ENCODE results near the gene PTPRH. TPM values are rescaled to one million over a fixed set of nuclear protein-coding genes. Genes with fewer than 3 reads are reported as not detected.
A peak's percentile ranks its signal among the peaks of the same experiment; 100 is the strongest.

PTPRH gene
- total and polyA plus RNA-seq, 9 of the 15 experiments (the other 6 are each of a cell fraction or from before 2014, with no cell fraction given): 0.87 to 34.3 (median 22.7) TPM

DNA sequence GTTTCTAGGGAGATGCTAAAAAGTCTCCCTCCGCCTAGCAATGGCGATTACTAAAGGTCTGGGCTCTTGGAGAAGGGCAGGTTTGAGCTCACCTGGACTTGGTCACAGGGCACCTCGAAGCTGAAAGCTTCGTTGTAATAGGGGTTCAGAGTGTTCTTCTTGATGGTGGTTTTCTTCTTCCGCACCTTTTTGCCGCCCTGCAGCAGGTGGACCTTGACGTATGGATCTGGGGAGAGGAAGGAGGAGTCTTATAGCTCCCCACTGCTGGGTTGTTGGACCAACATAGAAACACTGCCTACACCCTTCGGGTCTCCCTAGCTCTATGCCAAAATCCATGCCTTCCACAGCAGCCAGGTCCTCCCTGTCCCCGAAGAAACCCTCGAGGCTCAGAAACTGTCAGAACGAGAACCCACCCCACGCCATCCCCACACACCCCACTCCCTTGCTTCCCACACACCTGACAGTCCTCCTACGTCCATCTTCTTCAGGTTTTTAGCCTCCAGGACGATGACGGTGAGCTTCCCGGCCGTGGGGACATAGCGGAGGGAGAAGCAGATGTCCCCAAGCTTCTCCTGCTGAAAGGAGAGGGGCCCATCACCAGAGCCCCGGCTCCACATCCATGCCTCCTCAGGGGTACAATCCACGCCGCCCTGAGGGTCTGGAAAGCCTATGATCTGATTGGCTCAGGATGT is 34.7 kb downstream of the PTPRH start:
- Histone ChIP-seq H3K79me2 (ENCODE audit: control insufficient read depth, insufficient read depth, low read length) (no peaks in the 10 kb centered on the region; the same call in 2 of the 3 replicates), H3K36me3 (ENCODE audit: control insufficient read depth, insufficient read depth, low read length) (no peaks in the 10 kb centered on the region), H3K27ac (ENCODE audit: extremely low read depth, low read depth, low read length) (peak overlapping the region; percentile 75), H3K4me1 (replicated peaks in 1 of 2; ENCODE audit: control insufficient read depth in 2 of 2, insufficient read depth in 2 of 2, low read length in 2 of 2) (peaks cover 32 to 48% of the 10 kb centered on the region in 2 experiments), H3K9me3 (replicated peaks; ENCODE audit: control insufficient read depth, insufficient read depth, low read depth, low read length) (no peaks in the 10 kb centered on the region), H3K9ac (ENCODE audit: insufficient read depth in 1 of 2, low read depth in 2 of 2, low read length in 2 of 2) (peak overlapping the region; percentile 72 to 94), H3K4me3 (peak overlapping the region; percentile 60), H3K27me3 (ENCODE audit: control insufficient read depth in 2 of 2, insufficient read depth in 2 of 2, low read length in 2 of 2) (no peaks in the 10 kb centered on the region), H4K20me1 (replicated peaks; ENCODE audit: control insufficient read depth, insufficient read depth, low read length) (peaks cover 6% of the 10 kb centered on the region; the same call in 1 of the 2 replicates), H3K4me2 (ENCODE audit: insufficient read depth, low read length) (peak overlapping the region; percentile 88), H3K9me1 (ENCODE audit: control insufficient read depth, insufficient read depth, low read length) (no peaks in the 10 kb centered on the region), H2AFZ (ENCODE audit: low read depth, low read length) (peak overlapping the region; percentile 95)
- ChIA-PET POLR2A (interaction anchor here (0.5 to 2.7 kb wide), 12 partner anchors 8 to 279 kb away, joined by 3 to 19 read pairs (median 4); partner anchors contain the start of genes DNAAF3, PPP6R1, PTPRH and UBE2S), CTCF (ENCODE audit: low intra/inter-chr PET ratio) (no interaction called here)
- FAIRE-seq: no peak
- in situ Hi-C loops (cut with MboI): loop anchor here (25.0 kb wide), 1 partner anchor 963 kb away; the partner anchor contains the start of gene ZNF444
- TSS peak; percentile 76 for BruUV-seq (replicated peaks)
- peak; percentile 5 for ATAC-seq
- 0% methylated on average over 17 of the region's 21 CpGs for WGBS (ENCODE audit: insufficient coverage, low coverage, missing lambda C conversion rate)
- DNase-seq (ENCODE audit: extremely low read depth in 1 of 4, low spot score in 3 of 4): peak in 1 of 4 experiments; percentile 21
- intact Hi-C loops (cut with micrococcal nuclease): no loop called here
- TF ChIP-seq RBBP5 (IDR thresholded peaks at IDR 0.05; ENCODE audit: borderline replicate concordance, insufficient read depth, low read length, poor library complexity, severe bottlenecking): peak; percentile 2
- TF ChIP-seq BRF1 (IDR thresholded peaks at IDR 0.05; ENCODE audit: borderline replicate concordance, extremely low read depth, insufficient read length): no peak
- TF ChIP-seq SRSF3 (IDR thresholded peaks at IDR 0.05; ENCODE audit: insufficient read depth, low read length): no peak
- TF ChIP-seq ARID2 (IDR thresholded peaks at IDR 0.05): no peak
- no peak for TF ChIP-seq RB1 (IDR thresholded peaks at IDR 0.05; ENCODE audit: low read depth)
- TF ChIP-seq, protein P1, sequence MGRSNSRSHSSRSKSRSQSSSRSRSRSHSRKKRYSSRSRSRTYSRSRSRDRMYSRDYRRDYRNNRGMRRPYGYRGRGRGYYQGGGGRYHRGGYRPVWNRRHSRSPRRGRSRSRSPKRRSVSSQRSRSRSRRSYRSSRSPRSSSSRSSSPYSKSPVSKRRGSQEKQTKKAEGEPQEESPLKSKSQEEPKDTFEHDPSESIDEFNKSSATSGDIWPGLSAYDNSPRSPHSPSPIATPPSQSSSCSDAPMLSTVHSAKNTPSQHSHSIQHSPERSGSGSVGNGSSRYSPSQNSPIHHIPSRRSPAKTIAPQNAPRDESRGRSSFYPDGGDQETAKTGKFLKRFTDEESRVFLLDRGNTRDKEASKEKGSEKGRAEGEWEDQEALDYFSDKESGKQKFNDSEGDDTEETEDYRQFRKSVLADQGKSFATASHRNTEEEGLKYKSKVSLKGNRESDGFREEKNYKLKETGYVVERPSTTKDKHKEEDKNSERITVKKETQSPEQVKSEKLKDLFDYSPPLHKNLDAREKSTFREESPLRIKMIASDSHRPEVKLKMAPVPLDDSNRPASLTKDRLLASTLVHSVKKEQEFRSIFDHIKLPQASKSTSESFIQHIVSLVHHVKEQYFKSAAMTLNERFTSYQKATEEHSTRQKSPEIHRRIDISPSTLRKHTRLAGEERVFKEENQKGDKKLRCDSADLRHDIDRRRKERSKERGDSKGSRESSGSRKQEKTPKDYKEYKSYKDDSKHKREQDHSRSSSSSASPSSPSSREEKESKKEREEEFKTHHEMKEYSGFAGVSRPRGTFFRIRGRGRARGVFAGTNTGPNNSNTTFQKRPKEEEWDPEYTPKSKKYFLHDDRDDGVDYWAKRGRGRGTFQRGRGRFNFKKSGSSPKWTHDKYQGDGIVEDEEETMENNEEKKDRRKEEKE (IDR thresholded peaks at IDR 0.05; ENCODE audit: borderline replicate concordance in 1 of 2, control insufficient read depth in 1 of 2, low read depth in 2 of 2, low read length in 1 of 2): no peak
- no peak for TF ChIP-seq SAFB (IDR thresholded peaks at IDR 0.05; ENCODE audit: borderline replicate concordance, low read depth, low read length)
- peak; percentile 11; the same call in 1 of the 2 replicates for TF ChIP-seq ETS1 (conservative IDR thresholded peaks at IDR 0.05; ENCODE audit: control insufficient read depth, low read depth, low read length)
- no peak for TF ChIP-seq ZNF239 (CRISPR knock-in tag; IDR thresholded peaks at IDR 0.05)
- TF ChIP-seq HNRNPLL (IDR thresholded peaks at IDR 0.05; ENCODE audit: low read depth, low read length, poor library complexity, severe bottlenecking): peak; percentile 11
- TF ChIP-seq ZNF79 (CRISPR knock-in tag; IDR thresholded peaks at IDR 0.05; ENCODE audit: low read depth): no peak
- peak; percentile 16 for TF ChIP-seq NFYB (IDR thresholded peaks at IDR 0.05; ENCODE audit: extremely low read depth, insufficient read length)
- TF ChIP-seq ARHGAP35 (IDR thresholded peaks at IDR 0.05; ENCODE audit: partially characterized antibody): peak; percentile 56
- no peak for TF ChIP-seq HDAC6 (IDR thresholded peaks at IDR 0.05; ENCODE audit: low read depth, low read length)
- TF ChIP-seq POLR2AphosphoS5 (IDR thresholded peaks at IDR 0.05; ENCODE audit: control insufficient read depth, insufficient read depth, low read depth, low read length): peak; percentile 27; the same call in 1 of the 2 replicates
- 0 out of 2 replicates have a peak, but pooled peaks have one; percentile 17 for TF ChIP-seq CHD2 (IDR thresholded peaks at IDR 0.05; ENCODE audit: low read depth, low read length)

Data from K562 (cell line).